CD8-positive, alpha-beta memory T cell (primary cell): ENCODE results near the gene CD44. TPM values are rescaled to one million over a fixed set of nuclear protein-coding genes. Genes with fewer than 3 reads are reported as not detected.

Experiments
- CTCF ChIA-PET: fragments of 350-600 bp; sonication (Branson Sonifier 250); formaldehyde crosslinking; loops from one replicate; lab custom pipeline; 2021; ENCODE audit warnings: antibody characterized with exemption; lab: Charles Lee
- POLR2A ChIA-PET: fragments of 350-600 bp; sonication (Branson Sonifier 250); formaldehyde crosslinking; loops from one replicate; lab custom pipeline; 2021; ENCODE audit warnings: antibody characterized with exemption; lab: Charles Lee
- DNase-seq, 5 donors: peaks; one replicate each; pipeline versions ENCODE4 v3.0.0 to v3.0.0-alpha.2; 2020 to 2022; ENCODE audit warnings: mixed read lengths in 1 of 5
- H3K27ac ChIP-seq: one replicate; pipeline ENCODE4 v1.7.0; 2013; ENCODE audit warnings: low read depth, mild to moderate bottlenecking, low read length, moderate library complexity
- H3K27me3 ChIP-seq: 2 replicates; pipeline ENCODE4 v1.7.0; 2013; ENCODE audit warnings: low read length, mild to moderate bottlenecking; ENCODE audit not compliant: insufficient read depth, poor library complexity, severe bottlenecking
- H3K36me3 ChIP-seq: 2 replicates; pipeline ENCODE4 v1.7.0; 2013; ENCODE audit warnings: mild to moderate bottlenecking, low read length, moderate library complexity; ENCODE audit not compliant: insufficient read depth
- H3K4me1 ChIP-seq: 2 replicates; pipeline ENCODE4 v1.7.0; 2013; ENCODE audit warnings: mild to moderate bottlenecking, low read length, moderate library complexity; ENCODE audit not compliant: insufficient read depth
- H3K4me3 ChIP-seq: 2 replicates; pipeline ENCODE4 v1.7.0; 2013; ENCODE audit warnings: mild to moderate bottlenecking, low read length
- H3K9me3 ChIP-seq: 2 replicates; pipeline ENCODE4 v1.7.0; 2013; ENCODE audit warnings: mild to moderate bottlenecking, low read length
- H3K27ac Mint-ChIP-seq, 8 donors: one replicate each; pipeline ENCODE4 v1.8.0; 2020 to 2021; ENCODE audit warnings: mixed read lengths in 8 of 8, mild to moderate bottlenecking in 6 of 8, inconsistent platforms in 3 of 8, moderate library complexity in 3 of 8
- H3K27me3 Mint-ChIP-seq, 2 donors: one replicate each; pipeline ENCODE4 v1.8.0; 2020 to 2021; ENCODE audit warnings: mixed read lengths in 2 of 2, mild to moderate bottlenecking in 1 of 2, moderate library complexity in 1 of 2
- H3K36me3 Mint-ChIP-seq, 3 donors: one replicate each; pipeline ENCODE4 v1.8.0; 2020 to 2021; ENCODE audit warnings: mixed read lengths in 3 of 3, inconsistent platforms in 1 of 3, mild to moderate bottlenecking in 1 of 3
- H3K4me1 Mint-ChIP-seq, 3 donors: one replicate each; pipeline ENCODE4 v1.8.0; 2020 to 2021; ENCODE audit warnings: mixed read lengths in 3 of 3, inconsistent platforms in 1 of 3, mild to moderate bottlenecking in 1 of 3
- H3K4me3 Mint-ChIP-seq, 7 donors: one replicate each; pipeline ENCODE4 v1.8.0; 2020 to 2021; ENCODE audit warnings: mixed read lengths in 7 of 7, mild to moderate bottlenecking in 6 of 7, moderate library complexity in 4 of 7, inconsistent platforms in 2 of 7
- H3K9me3 Mint-ChIP-seq, 5 donors: one replicate each; pipeline ENCODE4 v1.8.0; 2020 to 2022; ENCODE audit warnings: mixed read lengths in 5 of 5, mild to moderate bottlenecking in 3 of 5, moderate library complexity in 2 of 5, inconsistent platforms in 1 of 5
- polyA plus RNA-seq: library from polyadenylated mRNA; unstranded; fragments of 300-500 nt; fragmentation: Illumina TruSeq; gene quantifications from one replicate; pipeline ENCODE4 v1.2.3, GENCODE V29; 2021
- total RNA-seq, 2 experiments: library from RNA; stranded (reverse); gene quantifications; one replicate each; pipeline ENCODE4 v1.2.3, GENCODE V29; 2021

Gene CD44
- total and polyA plus RNA-seq, 3 experiments from 2014 or later = 338 to 534 (median 510) TPM

- peaks cover 18 to 89% (median 20%) of the 10 kb centered on the region in 3 donors for H3K36me3 Mint-ChIP-seq
- CTCF ChIA-PET = interaction anchor here (0.8 to 2.1 kb wide), 8 partner anchors 8 to 159 kb away, joined by 3 to 12 read pairs (median 4); no protein-coding TSS in a partner anchor
- Histone ChIP-seq H3K4me3 (no peak overlapping the region), H3K4me1 (peaks cover 96% of the 10 kb centered on the region), H3K27ac (peak overlapping the region; percentile 7), H3K36me3 (peaks cover 9% of the 10 kb centered on the region), H3K9me3 (no peaks in the 10 kb centered on the region), H3K27me3 (no peaks in the 10 kb centered on the region)
- no peaks in the 10 kb centered on the region for H3K9me3 Mint-ChIP-seq
- no peak for DNase-seq
- H3K27ac Mint-ChIP-seq = peak overlapping the region; percentile 90 to 98 (median 96)
- H3K27me3 Mint-ChIP-seq = peaks cover 0 to 4% of the 10 kb centered on the region in 2 donors
- H3K4me1 Mint-ChIP-seq = peaks cover 95 to 100% (median 98%) of the 10 kb centered on the region in 3 donors
- POLR2A ChIA-PET = interaction anchor here (0.6 to 2.7 kb wide), 3 partner anchors 20 to 914 kb away, joined by 3 to 15 read pairs (median 8); no protein-coding TSS in a partner anchor
- peak overlapping the region; percentile 66 to 97 (median 92) for H3K4me3 Mint-ChIP-seq
These were observed 7.7 kb downstream of the CD44 start for GRCh38 chr11:35146711-35147110.

GRCh38 chr11:35147235-35147634 lies 8.3 kb downstream of the CD44 start:
- Histone ChIP-seq H3K36me3 (peaks cover 9% of the 10 kb centered on the region), H3K27ac (no peak overlapping the region)

GRCh38 chr11:35148163-35148837 lies 9.3 kb downstream of the CD44 start:
- H3K36me3 ChIP-seq = peaks cover 11% of the 10 kb centered on the region
- H3K4me1 ChIP-seq = peaks cover 100% of the 10 kb centered on the region
- ChIA-PET CTCF (interaction anchor here (0.9 to 1.1 kb wide), 2 partner anchors 9 to 15 kb away, joined by 3 to 4 read pairs; partner anchors contain the start of gene CD44), POLR2A (no interaction called here)
- H3K4me1 Mint-ChIP-seq = peaks cover 96 to 100% (median 99%) of the 10 kb centered on the region in 3 donors
- peak overlapping the region; percentile 31 to 96 (median 90) for H3K27ac Mint-ChIP-seq
- DNase-seq = peak in 3 of 5 donors; percentile 59 to 73 (median 73)
- H3K9me3 ChIP-seq = no peaks in the 10 kb centered on the region
- H3K9me3 Mint-ChIP-seq = no peaks in the 10 kb centered on the region
- no peak overlapping the region for H3K4me3 ChIP-seq
- H3K27me3 ChIP-seq = no peaks in the 10 kb centered on the region
- peaks cover 17 to 96% (median 31%) of the 10 kb centered on the region in 3 donors for H3K36me3 Mint-ChIP-seq
- peak overlapping the region; percentile 33 to 81 (median 65) for H3K4me3 Mint-ChIP-seq
- peaks cover 0 to 4% of the 10 kb centered on the region in 2 donors for H3K27me3 Mint-ChIP-seq
- H3K27ac ChIP-seq = no peak overlapping the region

More at GRCh38 chr11:35147235-35147634, 8.3 kb downstream of the CD44 start:
- DNase-seq = no peak
- Mint-ChIP-seq H3K27me3 (peaks cover 0 to 4% of the 10 kb centered on the region in 2 donors), H3K4me3 (peak overlapping the region in 6 of 7 donors; percentile 33 to 97 (median 91)), H3K4me1 (peaks cover 95 to 100% (median 99%) of the 10 kb centered on the region in 3 donors), H3K36me3 (peaks cover 17 to 91% (median 23%) of the 10 kb centered on the region in 3 donors), H3K27ac (peak overlapping the region; percentile 90 to 98 (median 96)), H3K9me3 (no peaks in the 10 kb centered on the region)
- ChIA-PET CTCF (interaction anchor here (0.8 to 2.1 kb wide), 5 partner anchors 13 to 158 kb away, joined by 3 to 12 read pairs (median 3); no protein-coding TSS in a partner anchor), POLR2A (interaction anchor here (0.6 to 2.7 kb wide), 2 partner anchors 19 to 914 kb away, joined by 3 to 15 read pairs; no protein-coding TSS in a partner anchor)
- Histone ChIP-seq H3K4me1 (peaks cover 100% of the 10 kb centered on the region), H3K4me3 (no peak overlapping the region), H3K9me3 (no peaks in the 10 kb centered on the region), H3K27me3 (no peaks in the 10 kb centered on the region)

GRCh38 chr11:35150454-35150853 lies 11.5 kb downstream of the CD44 start:
- peaks cover 96 to 100% (median 99%) of the 10 kb centered on the region in 3 donors for H3K4me1 Mint-ChIP-seq
- no peak for DNase-seq
- CTCF ChIA-PET = interaction anchor here (0.9 to 2.7 kb wide), 4 partner anchors 9 to 29 kb away, joined by 3 to 7 read pairs (median 3); no protein-coding TSS in a partner anchor
- peak overlapping the region in 5 of 7 donors; percentile 18 to 68 (median 36) for H3K4me3 Mint-ChIP-seq
- Histone ChIP-seq H3K27ac (no peak overlapping the region), H3K4me3 (no peak overlapping the region), H3K36me3 (peaks cover 18% of the 10 kb centered on the region), H3K27me3 (no peaks in the 10 kb centered on the region), H3K9me3 (no peaks in the 10 kb centered on the region), H3K4me1 (peaks cover 100% of the 10 kb centered on the region)
- H3K9me3 Mint-ChIP-seq = peaks cover 0 to 3% (median 0%) of the 10 kb centered on the region in 5 donors
- H3K27me3 Mint-ChIP-seq = peaks cover 0 to 4% of the 10 kb centered on the region in 2 donors
- POLR2A ChIA-PET = interaction anchor here (0.6 to 1.9 kb wide), 5 partner anchors 9 to 94 kb away, joined by 3 to 5 read pairs (median 3); no protein-coding TSS in a partner anchor
- H3K27ac Mint-ChIP-seq = peak overlapping the region; percentile 26 to 97 (median 84)
- peaks cover 21 to 97% (median 40%) of the 10 kb centered on the region in 3 donors for H3K36me3 Mint-ChIP-seq

- ChIA-PET CTCF (interaction anchor here (1.2 to 2.7 kb wide), 3 partner anchors 9 to 13 kb away, joined by 3 to 7 read pairs (median 3); no protein-coding TSS in a partner anchor), POLR2A (interaction anchor here (1.2 to 1.5 kb wide), 3 partner anchors 10 to 73 kb away, joined by 3 to 4 read pairs (median 3); no protein-coding TSS in a partner anchor)
- no peak for DNase-seq
- peaks cover 100% of the 10 kb centered on the region for H3K4me1 ChIP-seq
- no peak overlapping the region for H3K27ac ChIP-seq
- H3K27me3 Mint-ChIP-seq = peaks cover 0 to 4% of the 10 kb centered on the region in 2 donors
- no peaks in the 10 kb centered on the region for H3K27me3 ChIP-seq
- peaks cover 96 to 100% (median 99%) of the 10 kb centered on the region in 3 donors for H3K4me1 Mint-ChIP-seq
- peaks cover 18% of the 10 kb centered on the region for H3K36me3 ChIP-seq
- H3K36me3 Mint-ChIP-seq = peaks cover 21 to 94% (median 43%) of the 10 kb centered on the region in 3 donors
- H3K27ac Mint-ChIP-seq = peak overlapping the region; percentile 73 to 97 (median 86)
- peaks cover 0 to 3% (median 0%) of the 10 kb centered on the region in 5 donors for H3K9me3 Mint-ChIP-seq
- no peaks in the 10 kb centered on the region for H3K9me3 ChIP-seq
- peak overlapping the region in 6 of 7 donors; percentile 14 to 68 (median 36) for H3K4me3 Mint-ChIP-seq
- H3K4me3 ChIP-seq = no peak overlapping the region
These were observed 12.3 kb downstream of the CD44 start for GRCh38 chr11:35151241-35151640.

- H3K36me3 Mint-ChIP-seq = peaks cover 21 to 93% (median 40%) of the 10 kb centered on the region in 3 donors
- H3K27me3 ChIP-seq = no peaks in the 10 kb centered on the region
- H3K9me3 Mint-ChIP-seq = peaks cover 0 to 3% (median 0%) of the 10 kb centered on the region in 5 donors
- peak overlapping the region; percentile 73 to 97 (median 86) for H3K27ac Mint-ChIP-seq
- peak overlapping the region in 6 of 7 donors; percentile 14 to 68 (median 24) for H3K4me3 Mint-ChIP-seq
- H3K4me1 ChIP-seq = peaks cover 100% of the 10 kb centered on the region
- no peak overlapping the region for H3K4me3 ChIP-seq
- no peak for DNase-seq
- ChIA-PET CTCF (interaction anchor here (2.7 kb wide), 1 partner anchor 11 kb away, joined by 7 read pairs; no protein-coding TSS in a partner anchor), POLR2A (interaction anchor here (1.5 kb wide), 1 partner anchor 11 kb away, joined by 4 read pairs; no protein-coding TSS in a partner anchor)
- no peaks in the 10 kb centered on the region for H3K9me3 ChIP-seq
- peaks cover 18% of the 10 kb centered on the region for H3K36me3 ChIP-seq
- peaks cover 96 to 100% (median 99%) of the 10 kb centered on the region in 3 donors for H3K4me1 Mint-ChIP-seq
- H3K27me3 Mint-ChIP-seq = peaks cover 0 to 4% of the 10 kb centered on the region in 2 donors
- no peak overlapping the region for H3K27ac ChIP-seq
These were observed 12.8 kb downstream of the CD44 start for GRCh38 chr11:35151683-35152280.

- no peak overlapping the region for H3K27ac ChIP-seq
- H3K4me3 Mint-ChIP-seq = peak overlapping the region in 5 of 7 donors; percentile 27 to 71 (median 36)
- H3K27ac Mint-ChIP-seq = peak overlapping the region; percentile 4 to 97 (median 81)
These were observed 13.6 kb downstream of the CD44 start for GRCh38 chr11:35152575-35152974.

More at GRCh38 chr11:35152575-35152974, 13.6 kb downstream of the CD44 start:
- Histone ChIP-seq H3K4me1 (peaks cover 99% of the 10 kb centered on the region), H3K4me3 (no peak overlapping the region), H3K27me3 (no peaks in the 10 kb centered on the region), H3K36me3 (peaks cover 18% of the 10 kb centered on the region), H3K9me3 (no peaks in the 10 kb centered on the region)
- ChIA-PET CTCF (no interaction called here), POLR2A (no interaction called here)
- Mint-ChIP-seq H3K4me1 (peaks cover 96 to 100% (median 99%) of the 10 kb centered on the region in 3 donors), H3K36me3 (peaks cover 21 to 91% (median 39%) of the 10 kb centered on the region in 3 donors), H3K9me3 (peaks cover 0 to 3% (median 0%) of the 10 kb centered on the region in 5 donors), H3K27me3 (peaks cover 0 to 4% of the 10 kb centered on the region in 2 donors)
- no peak for DNase-seq
